HG03432 (cell line): Measurements from ENCODE around the gene GPR75.

ENCODE experiments used
- ATAC-seq: cut with Tn5 transposase; IDR thresholded peaks from one replicate; pipeline ENCODE4 v1.9.1; 2021; ENCODE audit warnings: mild to moderate bottlenecking, moderate library complexity; ENCODE audit not compliant: unreplicated experiment

Gene GPR75

DNA sequence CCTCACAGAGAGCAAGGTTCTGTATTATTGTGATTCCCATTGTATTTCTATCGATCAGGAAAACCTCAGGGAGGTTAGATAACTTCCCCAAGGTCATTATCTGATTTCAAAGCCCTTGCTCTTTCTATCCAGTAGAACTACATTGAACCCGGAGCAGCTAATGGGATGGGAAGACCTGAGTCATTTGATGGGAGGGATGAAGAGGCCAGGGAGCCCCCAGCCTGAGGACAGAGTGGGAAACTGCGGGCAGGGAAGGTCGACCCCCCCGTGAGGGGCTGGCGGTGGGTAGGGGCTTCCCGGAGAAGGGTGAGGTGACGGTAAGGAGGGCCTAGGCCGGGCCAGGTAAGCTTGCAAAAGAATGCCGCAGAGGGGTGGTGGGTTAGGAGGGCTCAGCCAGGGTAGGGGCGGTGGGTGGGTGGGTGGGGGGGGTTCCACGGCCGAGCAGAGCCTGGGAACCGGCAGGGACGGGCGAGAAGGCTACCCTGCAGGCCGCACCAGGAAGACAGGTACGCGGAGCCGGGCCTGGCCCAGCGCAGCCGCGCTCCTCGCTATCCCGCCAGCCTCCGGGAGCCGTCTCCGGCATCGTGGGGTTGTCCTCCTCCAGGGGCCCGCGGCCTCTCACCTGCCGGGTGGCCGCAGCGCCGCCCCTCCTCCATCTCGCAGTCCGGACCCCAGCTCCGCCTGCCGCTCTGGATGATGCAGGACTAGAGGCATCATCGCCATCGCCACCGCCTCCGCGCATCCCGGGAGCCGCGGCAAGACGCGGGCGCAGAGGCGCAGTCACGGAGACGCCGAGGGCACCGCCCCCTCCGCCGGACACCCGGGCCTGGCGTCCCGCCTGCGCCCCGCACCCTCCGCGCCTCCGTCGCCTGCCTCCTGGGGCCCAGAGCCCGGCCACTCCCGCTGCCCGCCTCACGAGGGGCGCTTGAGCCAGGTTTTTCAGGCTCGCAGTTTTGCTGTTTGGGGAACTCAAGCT, at the start of gene GPR75:
Gene GPR75, minus strand, starts transcription at position 762 of the 976 bp plus-strand sequence. CDS start 5,211 bp downstream, outside the sequence.
- no peak for ATAC-seq

DNA sequence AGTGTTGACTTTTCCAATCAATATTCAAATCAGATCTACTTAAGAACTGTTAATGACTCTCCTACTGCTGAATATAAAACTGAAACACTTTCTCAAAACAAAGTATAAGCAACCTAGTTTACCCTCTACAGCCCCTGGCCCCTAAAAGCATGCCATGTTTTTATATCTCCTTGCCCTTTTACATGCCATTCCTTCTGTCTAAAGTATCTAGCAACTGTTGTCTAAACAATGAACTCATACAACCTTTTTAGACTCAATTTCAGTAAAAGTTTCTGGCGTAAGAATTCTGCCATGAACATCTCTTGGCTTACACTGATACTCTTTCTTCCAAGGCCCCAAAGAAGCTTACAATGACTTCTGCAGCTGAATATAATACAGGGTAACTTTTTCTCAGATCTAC, 47.8 kb upstream of the GPR75 start:
- no peak for ATAC-seq

DNA sequence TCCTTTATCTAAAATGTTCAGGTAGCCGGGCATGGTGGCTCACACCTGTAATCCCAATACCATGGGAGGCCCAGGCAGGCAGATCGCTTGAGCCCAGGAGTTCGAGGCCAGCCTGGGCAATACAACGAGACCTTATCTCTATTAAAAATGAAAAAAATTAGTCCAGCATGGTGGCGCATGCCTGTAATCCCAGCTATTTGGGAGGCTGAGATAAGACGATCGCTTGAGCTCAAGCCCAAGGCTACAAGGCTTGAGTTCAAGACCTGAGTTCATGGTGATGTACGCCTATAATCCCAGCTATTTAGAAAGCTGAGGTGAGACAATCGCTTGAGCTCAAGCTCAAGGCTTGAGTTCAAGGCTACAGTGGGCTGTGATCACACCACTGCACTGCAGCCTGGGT, 45.6 kb upstream of the GPR75 start:
- ATAC-seq, result no peak

DNA sequence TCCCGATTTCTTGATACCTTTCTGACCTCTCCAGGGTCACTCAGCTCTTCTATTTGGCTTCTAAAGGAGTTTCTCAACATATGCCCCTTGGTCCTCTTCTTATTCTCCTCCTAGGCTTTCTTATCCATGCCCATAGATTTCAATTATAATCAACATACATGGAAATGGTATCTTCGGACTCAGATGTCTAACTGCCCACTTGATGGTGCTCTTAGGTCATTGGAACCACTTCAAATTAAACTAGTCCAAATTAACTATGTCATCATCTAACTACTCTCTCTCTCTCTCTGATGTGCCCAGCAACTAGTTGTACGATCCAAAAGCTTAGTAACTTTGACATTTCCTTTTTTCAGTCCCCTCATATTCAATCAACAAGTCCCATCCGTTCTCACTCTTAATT, 43.2 kb upstream of the GPR75 start:
- no peak for ATAC-seq

DNA sequence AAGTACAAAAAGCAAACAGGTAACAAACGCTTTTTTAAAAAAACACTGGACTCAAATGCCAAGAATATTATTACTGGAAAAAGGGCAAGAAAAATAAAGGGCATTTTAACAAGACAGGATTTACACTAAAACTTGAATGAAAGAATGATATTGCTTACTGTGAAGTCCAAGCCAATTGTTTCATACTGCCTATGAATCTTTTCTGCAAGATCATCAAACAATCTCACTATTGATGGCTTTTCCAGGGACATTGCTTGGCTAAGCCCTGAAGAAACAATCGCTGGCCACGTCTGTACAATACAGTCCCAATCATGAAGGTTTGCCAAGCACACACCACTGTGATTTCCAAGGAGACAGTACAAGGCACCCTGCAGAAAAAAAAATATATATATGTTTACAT, 41.4 kb upstream of the GPR75 start:
- ATAC-seq, result no peak

DNA sequence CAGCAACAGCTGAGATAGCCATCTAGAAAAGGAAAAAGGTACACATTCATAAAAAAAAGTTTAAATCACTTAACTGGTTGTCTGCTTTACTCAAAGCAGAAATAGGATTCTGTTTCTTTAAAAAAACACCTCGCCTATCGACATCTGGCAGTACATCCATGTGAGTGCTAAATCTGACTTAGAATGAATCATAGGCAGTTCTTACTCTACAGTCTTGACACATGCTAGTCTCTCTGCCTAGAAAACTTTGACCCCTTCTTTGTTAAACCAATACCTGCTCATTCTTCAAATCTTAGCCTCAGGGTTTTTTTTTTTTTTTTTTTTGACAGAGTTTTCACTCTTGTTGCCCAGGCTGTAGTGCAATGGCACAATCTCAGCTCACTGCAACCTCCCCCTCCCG, 37.1 kb upstream of the GPR75 start:
- ATAC-seq, result no peak

DNA sequence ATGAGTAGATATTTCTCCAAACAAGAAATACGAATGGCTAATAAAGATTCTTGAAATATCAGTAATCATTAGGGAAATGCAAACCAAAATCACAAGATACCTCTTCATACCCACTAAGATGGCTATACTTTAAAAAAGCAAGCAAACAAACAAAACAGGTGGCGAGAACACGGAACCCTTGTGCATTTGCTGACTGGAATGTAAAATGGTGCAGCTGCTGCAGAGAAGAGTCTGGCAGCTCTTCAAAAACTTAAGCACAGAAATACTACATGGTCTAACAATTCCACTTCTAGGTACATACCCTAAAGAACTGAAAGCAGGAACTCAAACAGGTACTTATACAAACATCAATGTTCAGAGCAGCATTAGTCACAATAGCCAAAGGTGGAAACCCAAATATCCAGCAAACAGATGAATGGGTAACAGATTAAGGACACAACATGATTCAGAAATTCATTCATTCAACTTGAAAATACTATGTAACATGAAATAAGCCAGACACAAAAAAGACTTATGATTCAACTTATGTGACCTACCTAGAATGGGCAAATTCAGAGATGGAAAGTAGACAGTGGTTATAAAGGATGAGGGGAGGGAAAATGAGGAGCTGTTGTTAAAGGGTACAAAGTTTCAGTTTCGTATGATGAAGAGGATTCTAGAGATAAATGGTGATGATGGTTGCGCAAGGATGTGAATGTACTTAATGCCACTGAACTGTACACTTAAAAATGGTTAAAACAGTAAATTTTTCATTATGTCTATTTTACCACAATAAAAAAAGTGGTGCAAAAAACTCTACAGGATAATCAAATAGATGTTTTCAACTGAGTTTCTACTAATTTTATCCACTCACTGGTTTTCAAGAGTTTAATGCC, 26.9 kb upstream of the GPR75 start:
- peak; percentile 53 for ATAC-seq

DNA sequence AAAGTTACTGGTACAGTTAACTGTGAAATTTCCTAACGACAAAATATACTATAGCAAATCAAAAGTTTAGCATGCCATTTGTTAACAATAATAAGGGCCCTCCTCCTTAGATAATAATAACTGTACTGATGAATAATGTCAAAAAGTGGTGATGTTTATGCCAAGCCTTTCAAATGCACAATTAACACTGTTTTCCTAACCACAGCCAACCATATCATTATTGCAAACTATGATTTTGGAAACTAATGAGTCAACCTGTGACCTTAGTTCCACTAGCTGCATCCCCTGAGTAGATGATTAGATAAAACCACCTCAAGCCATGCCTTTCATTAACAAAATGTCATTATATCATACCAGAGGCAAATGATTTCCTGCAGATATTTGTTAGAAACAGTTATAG, 25.1 kb upstream of the GPR75 start:
- no peak for ATAC-seq

DNA sequence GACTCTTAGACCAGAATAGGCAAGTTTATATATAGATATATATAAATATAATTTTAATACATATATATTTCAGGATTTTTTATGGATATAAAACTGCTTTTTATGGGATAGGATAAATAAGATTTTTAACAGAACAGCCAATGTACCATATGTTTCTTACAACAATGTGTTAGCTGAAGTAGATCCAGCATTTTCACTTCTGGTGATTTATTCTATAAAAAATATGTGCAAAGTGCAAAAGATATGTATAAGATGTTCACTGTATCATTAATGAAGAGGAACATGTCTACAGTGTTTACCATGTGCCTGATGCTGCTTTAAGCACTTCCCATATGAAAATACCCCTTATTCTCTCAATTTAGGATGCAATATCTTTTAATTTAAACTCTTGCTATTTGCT, 22.2 kb upstream of the GPR75 start:
- no peak for ATAC-seq

DNA sequence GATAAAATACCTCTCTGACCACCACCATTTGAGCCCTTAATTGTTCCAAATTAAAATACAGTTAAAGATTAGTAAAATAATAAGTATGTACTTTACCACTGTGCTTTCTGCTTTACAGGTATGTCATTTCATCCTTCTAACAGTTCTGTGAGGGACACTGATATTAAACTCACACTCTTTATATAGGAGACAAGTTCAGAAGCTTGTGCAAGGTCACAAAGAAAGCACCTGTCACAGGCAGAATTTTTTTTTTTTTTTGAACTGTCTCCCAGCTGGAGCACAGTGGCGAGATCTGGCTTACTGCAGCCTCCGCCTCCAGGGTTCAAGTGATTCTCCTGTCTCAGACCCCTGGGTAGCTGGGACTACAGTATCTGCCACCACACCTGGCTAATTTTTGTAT, 21.6 kb upstream of the GPR75 start:
- ATAC-seq, result no peak

DNA sequence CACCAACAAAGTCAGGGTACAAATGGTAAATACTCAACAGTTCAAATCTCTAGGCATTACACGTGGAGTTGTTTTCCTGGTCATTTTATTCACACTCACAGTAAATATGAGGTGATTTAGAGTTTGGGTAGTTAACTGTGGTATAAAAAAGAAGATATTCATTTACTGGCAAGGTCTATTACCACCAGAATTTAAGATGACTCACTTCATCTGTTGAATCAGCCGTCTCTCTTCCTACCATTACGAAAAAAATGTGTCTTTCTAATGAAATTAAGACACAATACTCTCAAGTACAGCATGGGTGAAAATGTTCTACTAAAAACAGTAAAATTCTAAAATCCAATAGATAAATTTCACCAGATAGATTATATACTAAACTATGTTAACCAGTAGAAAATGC, 21.0 kb upstream of the GPR75 start:
- ATAC-seq, result no peak

DNA sequence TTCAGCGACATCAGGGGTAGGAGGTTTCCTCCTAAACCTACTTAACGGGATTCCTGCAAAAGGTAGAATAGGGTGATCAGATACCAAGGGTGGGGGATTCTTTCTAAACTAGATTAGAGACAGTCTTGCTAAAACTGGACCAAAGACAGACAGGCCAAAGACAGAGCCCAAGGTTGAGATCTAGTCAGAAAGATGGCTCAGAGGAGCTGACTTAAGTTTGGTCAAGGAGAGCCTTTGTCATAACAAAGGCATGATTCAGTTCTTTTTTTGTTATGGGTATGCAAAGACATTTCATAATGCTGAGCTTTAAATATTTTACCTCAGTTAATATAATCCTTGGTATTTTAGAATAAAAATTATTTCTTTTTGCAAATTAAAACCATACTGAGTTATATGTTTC, 17.8 kb upstream of the GPR75 start:
- ATAC-seq, result no peak

DNA sequence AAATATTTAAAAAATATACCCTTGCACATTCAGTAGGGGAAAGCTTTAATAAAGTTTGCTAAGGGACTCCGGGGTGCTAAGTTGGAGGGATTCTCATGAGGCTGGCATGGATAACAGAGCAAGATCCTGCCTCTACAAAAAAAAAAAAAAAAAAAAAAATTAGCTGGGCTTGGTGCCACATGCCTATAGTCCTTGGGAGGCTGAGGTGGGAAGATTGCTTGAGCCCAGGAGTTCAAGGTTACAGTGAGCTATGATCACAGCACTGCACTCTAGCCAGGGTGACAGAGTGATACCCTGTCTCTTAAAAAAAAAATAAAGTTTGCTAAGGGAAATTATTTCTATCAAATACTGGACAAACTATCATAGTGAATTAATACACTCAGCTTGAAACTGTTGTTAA, 17.3 kb upstream of the GPR75 start:
- ATAC-seq, result no peak

DNA sequence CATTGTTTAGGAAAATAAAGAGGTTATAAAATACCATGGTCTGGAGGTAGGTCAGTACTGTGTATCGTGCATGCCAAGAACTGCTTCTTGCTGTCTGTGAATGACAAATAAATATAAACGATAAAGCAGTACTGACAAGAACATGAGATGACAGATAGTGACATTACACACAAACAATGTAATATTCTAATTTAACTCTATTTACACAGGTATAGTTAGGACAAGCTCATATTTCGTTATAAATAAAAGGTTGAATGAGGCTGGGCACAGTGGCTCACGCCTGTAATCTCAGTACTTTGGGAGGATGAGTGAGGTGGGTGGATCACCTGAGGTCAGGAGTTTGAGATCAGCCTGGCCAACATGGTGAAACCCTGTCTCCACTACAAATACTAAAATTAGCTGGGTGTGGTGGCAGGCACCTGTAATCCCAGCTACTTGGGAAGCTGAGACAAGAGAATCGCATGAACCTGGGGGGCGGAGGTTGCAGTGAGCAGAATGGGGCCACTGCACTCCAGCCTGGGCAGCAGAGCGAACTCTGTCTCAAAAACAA, 14.7 kb upstream of the GPR75 start:
- ATAC-seq, result no peak

DNA sequence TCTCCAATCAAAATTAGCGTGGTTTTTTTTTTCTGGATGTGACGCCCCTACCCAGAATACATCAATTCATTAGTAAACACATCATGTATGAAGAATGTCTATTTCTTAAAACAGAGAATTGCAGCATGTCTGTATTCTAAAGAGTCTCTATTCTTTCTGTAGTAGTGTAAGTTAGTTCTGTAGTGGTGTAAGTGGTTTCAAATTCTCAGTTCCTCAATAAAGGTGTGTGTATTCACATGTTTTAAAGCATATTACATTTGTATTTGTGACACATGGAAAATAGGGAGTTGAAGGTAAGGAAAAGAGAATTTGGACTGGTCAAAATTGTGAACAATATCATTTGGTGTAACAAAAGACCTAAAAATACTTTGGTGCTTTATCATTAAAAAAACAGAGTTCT, 8.0 kb upstream of the GPR75 start:
- no peak for ATAC-seq

DNA sequence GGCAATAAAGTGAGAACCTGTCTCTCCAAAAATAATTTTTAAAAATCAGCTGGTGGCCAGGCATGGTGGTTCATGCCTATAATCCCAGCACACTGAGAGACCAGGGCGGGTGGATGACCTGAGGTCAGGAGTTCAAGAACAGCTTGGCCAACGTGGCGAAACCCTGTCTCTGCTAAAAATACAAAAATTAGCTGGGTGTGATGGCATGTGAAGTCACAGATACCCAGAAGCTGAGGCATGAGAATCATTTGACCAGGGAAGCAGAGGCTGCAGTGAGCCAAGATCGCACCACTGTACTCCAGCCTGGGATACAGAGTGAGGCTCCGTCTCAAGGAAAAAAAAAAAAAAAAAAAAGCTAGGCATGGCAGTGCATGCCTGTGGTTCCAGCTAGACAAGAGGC, 7.4 kb upstream of the GPR75 start:
- ATAC-seq, result no peak

DNA sequence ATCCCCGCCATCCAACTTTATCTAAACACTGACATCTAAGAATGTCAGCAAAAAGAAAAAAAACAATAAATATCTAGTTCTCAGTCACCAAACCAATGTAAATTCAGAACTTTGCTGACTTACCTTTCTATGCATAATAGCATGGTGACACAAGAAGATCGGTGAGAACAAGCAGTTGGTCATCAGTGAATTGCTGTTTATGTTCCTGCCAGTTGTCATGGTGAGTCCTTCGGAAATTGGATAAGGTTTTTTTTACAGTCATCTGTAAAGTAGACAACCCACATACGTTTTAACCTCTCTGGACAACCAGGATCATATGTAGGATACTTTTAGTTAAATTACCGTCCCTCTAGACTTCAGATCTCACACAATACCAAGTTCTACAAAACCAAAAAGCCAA, 6.2 kb upstream of the GPR75 start:
- ATAC-seq, result no peak

DNA sequence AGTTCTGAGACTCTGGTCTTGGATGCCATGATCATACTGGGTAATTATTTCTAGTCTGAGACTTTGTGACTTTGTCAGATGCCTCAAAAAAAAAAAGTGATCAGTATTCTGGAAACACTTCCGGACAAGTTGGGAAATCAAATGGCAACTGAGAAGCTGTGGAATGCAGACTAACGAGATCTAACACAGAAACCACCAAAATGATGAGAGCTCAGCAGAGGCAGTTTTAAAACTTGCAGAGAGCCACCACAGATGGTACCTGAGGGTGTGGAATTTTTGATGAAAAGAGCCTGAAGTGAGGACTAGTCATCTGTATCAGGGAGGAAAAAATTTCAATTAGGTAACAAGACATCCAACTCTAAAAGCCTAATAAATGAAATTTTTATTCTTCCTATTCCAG, 5.5 kb upstream of the GPR75 start:
- no peak for ATAC-seq

DNA sequence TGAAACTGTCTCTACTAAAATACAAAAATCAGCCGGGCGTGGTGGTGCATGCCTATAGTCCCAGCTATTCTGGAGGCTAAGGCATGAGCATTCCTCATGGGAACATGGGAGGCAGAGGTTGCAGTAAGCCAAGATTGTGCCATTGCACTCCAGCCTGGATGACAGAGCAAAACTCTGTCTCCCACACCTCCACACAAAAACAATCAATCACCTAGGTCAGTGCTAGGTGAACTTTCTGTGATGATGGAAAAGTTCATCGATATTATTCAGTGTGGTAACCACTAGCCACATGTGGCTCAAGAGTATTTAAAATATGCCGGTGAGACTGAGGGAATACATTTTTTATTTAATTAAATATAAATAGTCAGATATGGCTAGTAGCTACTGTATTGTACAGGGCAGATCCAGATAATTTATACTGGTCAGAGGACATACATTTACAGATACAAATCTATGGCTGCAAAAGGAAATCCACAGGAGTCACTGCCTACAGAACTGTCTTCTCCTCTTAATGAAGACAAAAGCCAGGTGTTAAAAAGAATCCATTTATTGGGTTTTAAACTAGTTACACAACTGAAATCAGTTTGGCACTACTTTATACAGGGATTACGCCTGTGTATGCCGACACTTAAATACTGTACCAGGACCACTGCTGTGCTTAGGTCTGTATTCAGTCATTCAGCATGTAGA, 3.9 kb upstream of the GPR75 start:
- no peak for ATAC-seq

DNA sequence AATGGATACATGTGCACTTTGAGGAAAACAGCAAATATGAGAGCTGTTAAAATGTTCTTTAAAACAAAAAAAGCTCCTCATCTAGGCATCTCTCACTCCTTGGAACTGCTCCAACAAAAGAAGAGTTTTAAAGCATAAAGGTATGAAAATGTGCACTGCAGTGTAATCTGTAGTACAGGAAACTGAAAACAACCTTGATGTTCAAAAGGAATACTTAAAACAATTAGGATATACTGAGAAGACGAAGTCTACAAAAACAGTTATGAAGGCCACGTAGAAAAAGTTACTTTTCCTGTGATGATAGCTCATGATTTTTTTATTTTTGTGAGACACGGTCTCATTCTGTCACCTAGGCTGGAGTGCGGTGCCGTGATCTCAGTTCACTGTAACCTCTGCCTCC, 2.1 kb upstream of the GPR75 start:
- no peak for ATAC-seq

DNA sequence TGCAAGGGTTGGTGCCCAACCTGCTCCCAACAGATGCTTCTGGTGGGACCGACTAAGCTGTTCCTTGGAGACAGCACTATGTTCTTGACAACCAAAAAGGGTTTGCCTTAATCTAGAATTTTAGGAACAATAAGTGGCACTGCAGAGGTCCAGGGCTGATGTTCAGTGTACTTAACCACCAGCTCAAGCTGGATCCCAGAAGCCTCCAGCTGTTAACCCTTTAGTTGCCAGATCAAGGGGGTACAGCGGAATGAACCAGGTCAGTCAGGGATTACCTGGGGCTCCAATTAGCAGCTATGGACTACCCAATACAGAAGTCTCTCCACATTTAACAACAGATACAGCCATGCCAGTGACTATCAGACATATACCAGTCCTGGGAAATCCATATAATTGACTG, 3.5 kb downstream of the GPR75 start:
- no peak for ATAC-seq
